Measurements from ENCODE around the gene XRCC1. TPM values are rescaled to one million over a fixed set of nuclear protein-coding genes. Genes with fewer than 3 reads are reported as not detected.

Gene XRCC1
- total RNA-seq, 1 experiment from 2014 or later = 38.0 TPM

- Histone ChIP-seq H2BK20ac (ENCODE audit: low read depth, low read length, poor library complexity, severe bottlenecking) (no peak overlapping the region), H4K8ac (replicated peaks; ENCODE audit: insufficient read length, low read depth, low read length) (no peak overlapping the region), H3K56ac (ENCODE audit: insufficient read length, low read depth, low read length) (no peak overlapping the region), H4K91ac (ENCODE audit: insufficient read length, low read depth, low read length) (peak overlapping the region; percentile 61), H4K20me1 (ENCODE audit: control insufficient read depth, insufficient read depth, insufficient read length) (no peaks in the 10 kb centered on the region), H2AFZ (ENCODE audit: low read length) (no peak overlapping the region), H3T11ph (ENCODE audit: low read length) (no peak overlapping the region), H3K4ac (ENCODE audit: low read depth, low read length) (no peak overlapping the region), H3K23ac (ENCODE audit: insufficient read length, low read depth, low read length) (no peak overlapping the region), H4K5ac (ENCODE audit: insufficient read length, low read depth, low read length) (no peak overlapping the region), H3K14ac (ENCODE audit: insufficient read depth, low read length) (peak overlapping the region; percentile 37), H2BK15ac (ENCODE audit: low read depth, low read length) (no peak overlapping the region), H2BK120ac (ENCODE audit: low read depth, low read length, poor library complexity, severe bottlenecking) (no peak overlapping the region), H3K18ac (ENCODE audit: insufficient read length, low read depth, low read length) (peak overlapping the region; percentile 40), H2BK12ac (ENCODE audit: insufficient read length, low read depth, low read length) (no peak overlapping the region), H3K79me1 (ENCODE audit: insufficient read depth, low read depth, low read length, poor library complexity, severe bottlenecking) (no peaks in the 10 kb centered on the region), H3K27ac (ENCODE audit: insufficient read length, low read depth, low read length) (no peak overlapping the region), H2BK5ac (ENCODE audit: insufficient read length, low read length) (no peak overlapping the region), H3K9ac (ENCODE audit: extremely low read depth, insufficient read length, low read length) (peak overlapping the region; percentile 79), H3K4me2 (ENCODE audit: insufficient read depth, insufficient read length, low read length) (peak overlapping the region; percentile 94), H3K9me3 (ENCODE audit: control insufficient read depth, low read depth, low read length) (no peaks in the 10 kb centered on the region), H3K4me1 (ENCODE audit: insufficient read depth, low read length) (peaks cover 4% of the 10 kb centered on the region; the same call in 1 of the 2 replicates), H3K27me3 (ENCODE audit: insufficient read depth, low read length) (no peaks in the 10 kb centered on the region), H3K23me2 (ENCODE audit: insufficient read length, low read depth, low read length, poor library complexity, severe bottlenecking) (peaks cover 7% of the 10 kb centered on the region), H3K79me2 (ENCODE audit: insufficient read depth, low read length) (no peaks in the 10 kb centered on the region; the same call in 1 of the 2 replicates), H2AK5ac (ENCODE audit: insufficient read length, low read length) (no peak overlapping the region)
- Mint-ChIP-seq H3K27ac (peak overlapping the region; percentile 96 to 97 (median 97); a peak in 5 of 7 replicates), H3K4me3 (peak overlapping the region; percentile 95 to 98), H3K4me1 (peaks cover 28 to 49% of the 10 kb centered on the region in 2 experiments), H3K9me3 (no peaks in the 10 kb centered on the region), H3K27me3 (ENCODE audit: low read depth) (no peaks in the 10 kb centered on the region), H3K36me3 (ENCODE audit: insufficient read depth in 1 of 3, low read depth in 3 of 3) (peaks cover 2 to 27% (median 26%) of the 10 kb centered on the region in 3 experiments; a peak in 6 of 7 replicates)
- no peak for TF ChIP-seq CTCF (conservative IDR thresholded peaks at IDR 0.05)
- no CpG with 5 or more reads among the region's 12 CpGs for WGBS (ENCODE audit: extremely low coverage, insufficient read length, low lambda C conversion rate)
- no peak for DNase-seq
Observed at GRCh38 chr19:43574424-43575155, 737 bp downstream of the XRCC1 start.

Measured in H9 (cell line).